Measurements from ENCODE around the gene TRERF1.

The TRERF1 gene

DNA sequence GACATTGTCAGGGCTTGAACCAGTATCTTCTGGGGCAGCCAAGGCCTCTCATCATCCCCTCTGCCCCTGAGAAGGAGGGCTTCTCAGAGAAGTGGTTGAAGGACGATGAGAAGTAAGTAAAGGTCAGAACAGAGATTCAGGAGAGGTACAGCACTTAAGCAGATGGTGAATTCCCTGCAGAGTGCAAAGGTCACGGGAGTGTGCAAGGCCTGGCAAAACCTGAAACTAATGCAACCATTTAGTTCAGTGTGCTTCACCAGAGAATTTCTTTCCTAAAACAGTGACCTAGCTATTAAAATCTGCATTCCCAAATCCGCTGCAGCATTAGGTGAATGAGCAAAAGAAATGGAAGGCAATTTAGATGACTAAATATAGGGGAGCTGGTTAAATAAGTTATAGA lies 58.4 kb downstream of the TRERF1 start:
- FAIRE-seq = no peak

DNA sequence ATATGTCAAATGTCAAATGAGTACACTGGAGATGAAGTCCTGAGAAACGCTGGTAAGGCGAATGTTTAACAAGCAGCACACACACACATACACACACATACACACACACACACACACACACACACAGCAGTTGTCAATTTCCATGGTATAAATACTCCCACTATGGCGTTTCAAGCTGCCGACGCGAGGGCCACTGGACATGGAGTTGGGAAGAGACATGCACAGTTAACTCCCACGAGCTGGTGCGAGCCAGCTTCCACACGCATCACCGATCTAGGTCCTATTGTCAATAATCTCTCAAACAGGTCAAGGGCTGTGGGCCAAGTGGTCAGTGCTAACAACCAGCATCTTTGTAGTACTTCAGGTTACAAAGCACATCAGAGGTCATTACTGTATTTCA lies 58.9 kb downstream of the TRERF1 start:
- no peak for FAIRE-seq

DNA sequence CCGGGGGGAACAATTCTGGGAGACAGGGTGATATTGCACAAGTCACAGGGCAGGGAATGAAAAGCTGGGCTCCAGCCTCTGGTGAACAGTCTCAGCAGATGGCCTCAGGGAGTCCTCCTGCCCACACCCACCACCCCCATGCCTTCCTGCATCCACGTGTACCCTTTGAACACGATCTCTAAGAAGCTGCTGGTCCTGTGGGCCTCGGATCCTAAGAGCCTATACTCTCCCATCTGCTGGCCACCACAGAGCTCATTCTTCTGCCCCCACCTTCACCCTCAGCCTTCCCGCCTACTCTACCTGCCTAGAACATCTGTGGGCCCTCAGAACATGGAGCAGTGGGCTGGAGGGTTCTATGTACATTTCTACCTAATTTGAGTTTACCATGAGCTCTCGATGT lies 60.3 kb downstream of the TRERF1 start:
- no peak for FAIRE-seq

DNA sequence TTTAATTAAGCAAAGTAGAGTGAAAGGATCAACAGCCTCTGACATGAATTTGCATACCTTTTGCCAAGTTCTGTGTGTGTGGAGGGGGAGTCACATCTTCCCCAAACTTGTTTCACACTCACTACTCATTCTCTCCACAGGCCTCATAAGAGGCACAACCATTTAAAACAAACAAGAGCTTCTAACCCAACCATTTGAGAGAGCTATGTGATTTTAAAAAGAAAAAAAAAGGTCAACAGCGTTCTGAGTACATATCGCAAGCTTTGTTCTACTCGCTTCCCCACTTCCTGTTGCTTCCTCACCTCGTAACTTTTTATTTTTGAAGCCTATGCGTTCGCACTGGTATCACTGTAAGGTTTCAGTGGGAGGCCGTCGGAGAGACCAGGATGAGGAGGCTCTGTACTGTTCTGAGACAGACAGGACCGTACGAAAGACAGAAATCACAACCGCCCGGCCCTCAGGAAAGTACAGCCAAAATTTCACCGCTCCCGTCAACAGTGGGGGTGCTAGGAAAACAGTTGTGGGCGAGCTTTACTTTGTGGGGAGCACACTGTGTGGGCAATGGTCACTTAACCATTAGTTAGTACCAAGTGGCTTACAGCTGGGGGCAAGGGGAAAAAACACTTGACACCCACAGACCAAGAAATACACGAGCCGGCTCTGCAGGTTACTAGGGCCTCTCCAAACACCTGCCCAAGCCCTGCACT lies 61.3 kb downstream of the TRERF1 start:
- FAIRE-seq = no peak

DNA sequence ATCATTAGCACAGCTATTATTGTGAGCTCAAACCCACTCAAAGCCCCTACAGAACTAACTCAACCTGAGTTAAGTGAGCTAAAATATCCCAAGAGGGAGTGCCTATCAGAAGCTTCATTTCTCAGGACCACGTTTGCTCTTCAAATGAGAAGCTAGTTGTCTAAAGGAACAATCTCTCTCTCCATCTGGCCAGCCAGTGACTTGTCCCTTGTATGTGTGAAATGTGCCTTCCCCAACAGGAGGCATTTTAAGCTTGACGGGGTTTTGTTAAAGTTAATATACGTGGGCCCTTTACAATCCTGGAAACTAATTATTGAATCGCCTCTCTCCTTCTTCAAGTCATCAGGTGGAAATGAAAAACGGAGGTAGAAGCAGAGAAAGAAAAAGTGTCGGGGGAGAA lies 62.0 kb downstream of the TRERF1 start:
- FAIRE-seq = no peak

DNA sequence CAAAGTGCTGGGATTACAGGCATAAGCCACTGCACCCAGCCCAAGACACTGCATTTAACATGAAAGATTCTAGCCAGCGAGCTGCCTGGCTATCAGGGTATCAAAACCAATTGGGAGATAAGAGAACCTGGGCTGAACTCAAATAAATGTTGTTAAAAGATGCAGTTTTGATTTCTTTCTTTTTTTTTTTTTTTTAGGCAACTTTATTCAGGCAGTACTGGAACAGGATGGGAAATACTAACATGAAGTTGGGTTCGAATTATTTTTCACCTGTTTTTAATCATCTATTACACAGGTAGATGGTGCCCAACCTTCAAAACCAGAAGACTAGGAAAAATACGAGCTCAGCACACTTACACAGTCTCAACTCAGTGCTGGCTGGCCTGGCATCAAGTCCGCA lies 63.7 kb downstream of the TRERF1 start:
- FAIRE-seq = no peak

DNA sequence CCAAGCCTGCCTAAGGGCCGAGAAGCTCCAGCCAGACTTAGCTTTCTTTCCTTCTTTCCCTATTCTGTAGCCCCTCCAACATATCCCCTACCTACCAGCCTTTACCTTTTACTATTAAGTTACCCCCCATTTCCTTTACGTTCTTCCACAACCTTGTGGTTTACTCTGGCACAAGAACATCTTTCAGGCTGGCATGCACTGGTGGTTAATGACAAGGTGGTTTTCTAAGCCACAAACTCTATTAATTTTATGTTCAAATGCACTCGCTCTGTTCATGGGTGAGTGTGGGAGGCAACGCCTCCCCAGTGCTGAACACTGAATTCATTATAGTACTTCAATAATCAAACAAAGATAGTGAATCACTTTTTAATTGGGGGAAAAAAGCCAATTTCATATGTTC lies 64.4 kb downstream of the TRERF1 start:
- no peak for FAIRE-seq

DNA sequence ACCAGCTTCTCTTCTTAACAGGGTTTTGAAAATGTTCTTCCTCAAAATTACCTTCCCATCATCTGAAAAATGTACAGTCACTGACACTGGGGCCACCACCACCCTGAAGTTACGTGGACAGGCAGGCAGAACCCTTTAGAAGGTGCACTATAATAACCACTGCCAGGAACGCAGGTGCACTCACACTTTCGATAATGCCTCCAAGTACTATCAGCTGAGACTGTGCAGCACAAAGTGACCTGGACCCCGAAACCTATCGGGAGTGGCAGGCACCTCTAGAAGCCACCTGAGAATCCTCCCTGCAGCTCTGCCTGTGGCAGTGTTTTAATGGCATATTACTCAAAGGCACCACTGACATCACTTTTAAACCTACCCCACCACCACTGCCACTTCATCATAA lies 66.4 kb downstream of the TRERF1 start:
- FAIRE-seq = no peak

DNA sequence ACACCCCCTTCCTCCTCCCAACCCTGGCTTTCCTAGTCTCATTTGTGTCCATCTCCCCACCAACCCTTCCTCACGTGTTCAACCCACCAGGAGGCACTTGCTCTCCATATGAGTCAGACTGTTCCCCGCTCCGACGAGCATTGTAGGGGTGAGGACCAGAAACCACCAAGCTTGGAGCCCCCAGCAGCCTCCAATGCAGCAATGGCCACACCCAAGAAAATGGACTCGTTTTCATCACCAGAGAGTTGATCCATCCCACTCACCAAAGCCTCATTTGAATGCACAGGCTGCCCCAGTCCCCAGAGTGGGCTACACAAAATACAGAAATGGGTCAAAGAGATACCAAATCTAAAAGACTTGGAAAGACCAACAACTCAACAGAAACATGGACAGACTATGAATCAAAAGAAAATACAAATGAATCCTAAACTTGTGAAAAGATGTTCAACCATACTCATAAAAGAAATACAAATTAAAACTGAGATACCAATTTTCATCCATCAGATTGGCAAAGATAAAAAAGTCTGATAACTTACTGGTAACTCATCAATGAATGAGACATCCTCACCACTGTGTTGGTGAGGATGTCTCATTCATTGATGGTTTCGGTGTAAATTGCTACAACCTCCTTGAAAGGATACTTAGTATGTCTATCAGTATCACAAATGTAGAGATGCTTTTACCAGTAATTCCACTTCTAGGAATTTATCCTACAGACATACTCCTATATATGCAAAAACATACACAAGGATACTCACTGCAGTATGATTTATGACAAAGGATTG lies 68.1 kb downstream of the TRERF1 start:
- FAIRE-seq = no peak

DNA sequence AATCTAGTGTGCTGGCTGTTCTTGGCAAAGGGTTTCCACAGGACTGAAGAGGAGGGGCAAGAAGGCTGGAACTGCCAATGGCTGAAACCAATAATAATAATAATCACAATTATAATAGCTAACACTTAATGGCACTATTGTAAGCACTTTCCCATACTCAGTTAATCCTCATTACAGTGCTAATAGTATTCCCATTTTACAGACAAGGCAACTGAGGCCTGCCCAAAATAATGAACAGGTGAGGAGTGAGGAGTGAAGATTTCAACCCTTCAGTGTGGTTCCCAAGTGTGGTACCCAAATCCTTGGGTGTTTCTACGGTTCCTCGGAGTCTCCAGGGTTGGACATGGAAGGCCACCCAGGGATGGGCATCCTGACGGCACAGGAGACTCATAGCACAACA lies 69.9 kb downstream of the TRERF1 start:
- no peak for FAIRE-seq

DNA sequence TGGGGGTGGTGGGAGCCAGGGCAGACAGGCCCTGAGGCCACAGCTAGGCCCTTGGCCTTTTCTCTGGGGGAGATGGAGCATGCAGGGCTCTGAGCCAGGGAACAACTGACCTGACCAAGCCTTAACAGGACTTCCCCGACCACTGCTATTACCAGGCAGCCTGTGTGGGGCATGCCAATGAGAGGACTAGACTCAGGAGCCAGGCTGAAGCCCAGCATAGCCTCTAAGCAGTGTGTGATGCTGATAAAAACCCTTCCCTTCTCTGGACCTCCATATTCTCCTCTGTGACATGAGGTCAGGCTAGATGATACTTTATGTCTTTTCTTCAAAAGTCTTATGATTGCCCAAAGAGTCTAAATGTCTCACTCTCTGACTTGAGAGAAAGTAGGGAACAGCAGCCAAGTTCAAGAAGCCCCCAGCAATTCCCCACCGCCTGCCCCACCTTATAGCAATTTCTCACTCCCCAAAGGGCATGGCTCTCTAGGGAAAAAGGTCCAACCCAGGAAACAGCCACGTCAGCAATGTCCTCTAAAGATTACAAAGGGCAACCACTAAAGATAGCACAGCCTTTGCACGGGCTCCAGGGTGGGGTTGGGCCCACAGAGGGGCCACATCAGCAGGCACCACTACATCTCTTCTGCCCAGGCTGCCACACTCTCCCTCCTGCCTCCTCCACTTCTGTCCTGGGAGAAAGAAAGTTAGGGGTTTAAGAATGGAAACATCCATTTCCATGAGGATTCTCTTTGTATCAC lies 71.3 kb downstream of the TRERF1 start:
- FAIRE-seq = no peak

DNA sequence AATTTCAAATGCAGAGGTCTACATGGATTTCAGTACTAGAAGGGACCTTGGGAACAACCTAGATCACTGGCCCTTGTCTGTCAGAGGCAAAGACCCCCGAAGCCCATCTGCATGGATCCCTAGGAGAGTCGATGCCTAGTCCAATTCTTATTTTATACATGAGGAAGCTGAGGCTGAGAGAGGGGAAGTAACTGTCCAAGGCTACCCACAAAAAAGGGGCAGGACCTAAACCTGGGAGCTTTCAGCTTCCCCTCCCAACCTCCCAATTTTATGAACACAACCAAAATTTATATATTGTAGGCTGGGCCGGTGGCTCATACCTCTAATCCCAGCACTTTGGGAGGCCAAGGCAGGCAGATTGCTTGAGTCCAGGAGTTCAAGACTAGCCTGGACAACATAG lies 73.2 kb downstream of the TRERF1 start:
- FAIRE-seq = no peak

DNA sequence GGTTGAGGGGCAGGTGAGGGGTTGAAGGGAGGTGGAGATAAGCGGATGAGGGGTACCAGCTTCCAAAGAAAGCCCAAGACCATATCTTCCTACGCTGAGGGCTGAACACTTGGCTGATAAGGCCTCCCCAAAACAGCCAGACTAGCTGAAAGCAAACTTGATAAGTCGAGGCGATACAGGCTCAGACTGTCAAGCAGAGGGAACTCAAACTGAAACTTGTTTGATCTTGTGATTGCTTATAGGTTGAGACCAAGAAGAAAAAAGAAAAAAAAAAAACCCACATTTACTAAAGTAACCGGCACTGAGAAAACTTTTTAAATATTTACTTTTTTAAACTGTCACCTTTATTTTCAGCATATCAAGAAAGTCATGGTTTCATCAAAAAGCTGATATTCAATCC lies 73.6 kb downstream of the TRERF1 start:
- no peak for FAIRE-seq

DNA sequence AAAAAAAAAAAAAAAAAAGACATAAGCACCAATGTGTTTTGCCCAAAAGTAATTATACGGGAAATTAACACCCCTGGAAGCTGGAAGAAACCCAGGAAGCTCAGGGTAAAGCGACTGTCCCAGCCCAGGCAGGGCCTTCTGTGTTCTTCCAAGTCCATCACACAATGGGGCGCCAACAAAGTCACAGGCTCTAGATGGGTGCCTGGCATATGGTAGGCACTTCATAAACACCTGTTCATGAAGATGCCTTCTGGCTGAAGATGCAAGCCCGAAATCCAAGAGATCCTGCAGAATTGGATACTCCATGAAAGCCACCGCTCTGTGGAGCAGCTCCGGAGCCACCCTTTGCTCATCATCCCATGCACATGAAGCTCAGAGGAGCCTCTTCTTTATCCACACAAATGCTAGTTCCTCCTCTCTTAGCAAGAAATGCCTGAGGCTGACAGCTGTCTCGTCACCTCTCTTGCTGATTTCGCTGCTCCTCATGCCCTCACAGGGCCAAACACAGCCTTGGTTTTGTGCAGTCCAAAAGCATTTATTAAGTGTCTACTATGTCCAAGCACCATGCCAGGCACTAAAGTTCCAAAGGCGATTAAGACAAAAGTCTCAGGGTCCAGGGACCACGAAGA lies 76.6 kb downstream of the TRERF1 start:
- no peak for FAIRE-seq

DNA sequence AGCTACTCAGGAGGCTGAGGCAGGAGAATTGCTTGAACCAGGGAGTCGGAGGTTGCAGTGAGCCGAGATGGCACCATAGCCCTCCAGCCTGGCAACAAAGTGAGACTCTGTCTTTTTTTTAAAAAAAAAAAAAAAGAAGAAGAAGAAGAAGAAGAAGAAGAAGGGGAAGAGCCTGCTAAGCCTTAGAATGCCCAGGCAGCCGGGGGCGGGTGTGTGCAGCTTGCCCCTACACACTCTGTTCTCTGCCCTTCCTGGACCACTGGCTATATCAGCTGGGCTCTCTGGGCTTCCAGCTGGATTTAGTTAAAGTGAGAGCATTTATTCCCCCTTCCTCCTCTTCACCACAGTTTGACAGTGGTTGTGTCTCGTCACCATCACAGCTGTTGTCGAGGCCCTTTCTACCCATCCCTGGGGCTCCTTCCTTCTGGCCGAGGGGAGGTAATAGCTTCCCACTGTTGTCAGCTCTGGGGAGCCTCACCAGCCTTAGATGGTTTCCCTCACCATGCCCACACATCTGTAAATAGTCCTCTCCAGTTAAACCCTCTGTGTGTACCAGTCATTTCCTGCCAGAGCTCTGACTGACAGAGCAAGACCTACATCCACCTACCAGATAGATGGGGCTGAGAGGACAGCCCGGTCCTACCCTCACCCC lies 77.6 kb downstream of the TRERF1 start:
- FAIRE-seq = no peak

DNA sequence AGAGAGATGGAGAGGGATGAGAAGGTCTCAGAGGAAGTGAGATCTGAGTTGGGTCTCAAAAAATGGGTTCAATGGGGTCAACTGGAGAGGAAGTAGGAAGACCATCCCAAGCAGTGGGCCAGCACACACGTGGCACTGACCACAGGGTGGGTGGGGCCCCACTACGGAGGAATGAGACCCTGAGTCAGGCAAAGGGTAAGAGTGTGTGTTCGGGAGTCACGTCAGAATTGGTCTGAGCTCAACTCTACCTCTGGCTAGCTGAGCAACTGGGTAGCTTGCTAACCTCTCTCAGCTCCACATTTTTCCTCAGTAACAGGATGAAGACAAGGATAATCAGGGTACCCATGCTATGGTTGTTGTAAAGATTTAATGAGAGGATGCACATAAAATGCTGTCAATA lies 79.0 kb downstream of the TRERF1 start:
- FAIRE-seq = no peak

DNA sequence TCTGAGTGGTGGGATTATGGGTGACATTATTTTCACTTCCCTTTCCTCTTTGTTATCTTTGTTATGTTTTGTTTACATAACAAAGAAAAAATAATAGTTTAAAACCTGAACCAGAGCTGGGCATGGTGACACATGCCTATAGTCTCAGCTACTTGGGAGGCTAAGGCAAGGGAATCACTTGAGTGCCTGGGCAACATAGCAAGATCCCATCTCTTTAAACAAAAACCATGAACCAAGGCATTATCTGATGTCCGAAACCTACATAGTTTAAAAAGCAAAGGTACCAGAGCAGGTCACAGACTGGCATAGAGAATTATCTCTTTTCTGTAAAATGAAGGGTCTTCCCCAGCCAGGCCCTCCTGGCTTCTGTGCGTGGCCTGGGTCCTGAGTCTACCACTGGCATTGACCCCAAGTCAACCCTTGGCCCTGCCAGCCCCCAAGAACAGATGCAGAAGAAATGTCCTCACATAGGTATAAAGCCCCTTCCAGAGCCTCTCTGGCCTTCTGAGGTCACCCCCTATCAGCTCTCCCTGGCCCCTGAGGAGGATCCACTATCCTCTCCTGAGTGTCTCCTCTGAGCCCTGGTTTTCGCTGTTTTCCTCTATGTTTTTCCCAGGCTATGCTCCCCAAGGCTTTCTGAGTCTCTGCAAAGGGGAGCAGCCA lies 81.3 kb downstream of the TRERF1 start:
- FAIRE-seq = no peak

DNA sequence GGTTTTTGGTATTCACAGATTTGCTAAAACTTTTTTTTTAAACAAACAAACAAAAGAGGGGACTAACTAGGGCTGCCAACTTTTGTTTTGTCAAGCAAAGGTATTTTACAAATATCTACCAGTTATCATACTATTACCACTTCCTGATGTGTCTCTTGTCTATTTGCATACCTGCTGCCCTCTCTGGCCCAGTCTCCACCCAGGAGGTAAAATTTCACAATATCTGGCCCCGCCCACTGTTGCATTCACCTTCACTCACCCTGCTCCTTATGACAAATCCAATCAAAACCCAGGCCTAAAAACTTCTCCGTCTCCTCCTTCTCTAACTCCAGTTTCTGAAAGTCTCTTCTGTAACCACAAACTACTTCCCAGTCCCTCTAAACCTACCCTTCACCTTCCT lies 82.2 kb downstream of the TRERF1 start:
- FAIRE-seq = no peak

DNA sequence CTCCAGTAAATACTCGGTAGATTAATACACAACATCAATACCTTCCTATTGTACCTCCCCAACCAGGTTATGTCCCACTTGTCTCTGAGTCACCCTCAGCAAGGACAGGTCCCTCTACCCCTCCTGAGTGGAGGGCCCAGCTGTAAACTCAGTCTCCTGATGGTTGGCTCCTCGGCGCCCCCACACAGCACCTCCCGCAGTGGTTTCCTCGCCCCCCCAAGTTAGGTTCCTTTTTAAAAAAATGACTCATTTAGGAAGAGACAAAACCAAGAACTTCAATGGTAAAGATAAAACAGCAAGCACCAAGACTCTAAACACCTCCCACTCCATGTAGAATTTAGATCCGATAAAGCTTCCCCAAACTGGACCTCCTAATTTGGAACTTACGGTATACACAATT lies 83.5 kb downstream of the TRERF1 start:
- no peak for FAIRE-seq

DNA sequence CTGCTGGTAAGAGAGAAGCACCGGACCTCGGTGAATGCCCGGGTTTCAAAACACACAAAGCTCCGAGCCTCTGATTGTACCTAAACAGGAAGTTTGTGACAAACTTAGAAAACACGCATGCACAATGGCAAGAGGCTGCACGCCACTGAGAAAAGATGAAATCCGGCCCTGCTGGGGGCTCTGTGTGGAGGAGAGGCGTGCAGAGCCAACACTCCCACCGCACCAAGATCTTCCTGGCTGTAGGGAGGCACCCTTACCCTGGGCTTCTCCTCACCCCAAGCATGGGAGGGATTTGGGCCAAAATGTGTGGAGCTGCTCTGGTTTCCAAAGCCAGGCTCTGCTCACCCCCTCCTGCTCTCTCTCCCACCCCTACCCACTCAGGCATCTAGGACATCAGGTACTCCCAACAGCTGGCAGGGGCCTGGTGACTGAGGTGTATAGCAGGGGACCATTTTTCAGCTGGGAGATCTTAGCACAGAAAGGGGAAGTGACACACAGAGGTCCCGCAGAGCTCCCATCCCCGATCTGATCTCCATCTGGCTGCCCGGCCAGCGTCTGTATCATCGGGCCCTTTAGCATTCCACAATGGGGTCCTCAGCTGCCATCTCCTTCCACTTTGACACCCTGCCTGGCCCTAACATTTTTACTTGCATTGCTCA lies 84.2 kb downstream of the TRERF1 start:
- FAIRE-seq = no peak

DNA sequence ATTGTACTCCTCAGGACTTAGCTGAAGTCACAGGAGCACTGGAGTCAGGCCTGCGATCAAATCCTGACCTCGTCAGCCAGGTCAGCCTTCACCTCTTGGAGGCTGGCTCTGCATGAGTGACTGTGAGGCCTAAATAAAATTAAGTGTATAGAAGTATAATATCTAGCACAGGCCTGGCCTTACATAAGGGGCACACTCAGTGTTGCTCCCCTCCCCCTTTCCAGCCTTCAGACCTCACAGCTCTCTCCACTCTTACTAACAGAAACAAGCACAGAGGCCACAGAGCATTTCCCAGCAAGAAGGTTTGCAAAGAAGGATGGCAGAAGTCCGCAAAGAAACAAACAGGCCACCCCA lies 84.8 kb downstream of the TRERF1 start:
- no peak for FAIRE-seq

Data from islet of Langerhans (tissue), 1 donor.